HepG2 (cell line): Measurements from ENCODE around the gene NUDT13. TPM values are rescaled to one million over a fixed set of nuclear protein-coding genes. Genes with fewer than 3 reads are reported as not detected.

Experiments used
- ATAC-seq: fragments of 200-7000 bp; cut with Tn5 transposase; 3 replicates; pipeline ENCODE4 v1.9.1; 2020; ENCODE audit warnings: mild to moderate bottlenecking, moderate library complexity
- BruUV-seq: library from RNA; stranded (reverse); fragments of 400-500 nt; replicated peaks from 2 replicates; lab custom pipeline; 2021; lab: Mats Ljungman, UMichigan
- CTCF ChIA-PET: fragments of 300-600 bp; formaldehyde crosslinking; extraction: SDS; loops from one replicate; lab custom pipeline; 2021; ENCODE audit warnings: low total read pairs, inconsistent platforms, low intra/inter-chr PET ratio; lab: Yijun Ruan, JAX
- POLR2A ChIA-PET: fragments of 350-600 bp; sonication (Branson Sonifier 250); formaldehyde crosslinking; loops from one replicate; lab custom pipeline; 2020; ENCODE audit warnings: antibody characterized with exemption, inconsistent platforms; lab: Yijun Ruan, JAX
- DNase-seq: peaks from one replicate; pipeline ENCODE4 v3.0.0-alpha.2; 2015; ENCODE audit warnings: low spot score
- FAIRE-seq: peaks from 3 replicates; lab custom pipeline; 2011; peaks lifted over from hg19 to GRCh38; lab: Jason Lieb, UNC
- H2AFZ ChIP-seq: one replicate; pipeline ENCODE4 v1.6.1; 2011; ENCODE audit warnings: low read length, inconsistent platforms
- H3K27ac ChIP-seq: fragments of 300-600 bp; 3 replicates; pipeline ENCODE4 v1.8.0; 2011; ENCODE audit warnings: mixed run types, mild to moderate bottlenecking, mixed read lengths, low read length, inconsistent platforms; ENCODE audit not compliant: insufficient read depth; ENCODE audit errors: extremely low read length
- H3K27me3 ChIP-seq, 2 experiments: fragments of 200-600 bp in 1 of 2; 2 replicates in 1 of 2; 3 replicates in 1 of 2; pipeline versions ENCODE4 v1.6.0 to v1.8.0; 2011; ENCODE audit warnings: low read length in 2 of 2, mild to moderate bottlenecking in 2 of 2, moderate library complexity in 2 of 2, inconsistent platforms in 1 of 2; ENCODE audit not compliant: insufficient read depth in 2 of 2, control insufficient read depth in 1 of 2
- H3K36me3 ChIP-seq, 2 experiments: fragments of 200-600 bp in 1 of 2; replicated peaks in 1 of 2; 2 replicates in 1 of 2; 3 replicates in 1 of 2; pipeline versions ENCODE4 v1.5.1 to v1.8.0; 2011; ENCODE audit warnings: low read length in 2 of 2, inconsistent platforms in 1 of 2; ENCODE audit not compliant: insufficient read depth in 2 of 2, control insufficient read depth in 1 of 2
- H3K4me1 ChIP-seq: 2 replicates; pipeline ENCODE4 v1.5.1; 2012; ENCODE audit warnings: low read length, inconsistent platforms; ENCODE audit not compliant: insufficient read depth
- H3K4me2 ChIP-seq: 2 replicates; pipeline ENCODE4 v1.6.0; 2011; ENCODE audit warnings: low read depth, low read length, inconsistent platforms
- H3K4me3 ChIP-seq, 3 experiments: fragments of 200-600 bp in 1 of 3; sonication (generic), shearing (Covaris generic) in 1 of 3; replicated peaks in 1 of 3; 2 replicates each; pipeline ENCODE4 v1.5.1; 2011 to 2016; ENCODE audit warnings: low read length in 3 of 3, inconsistent platforms in 2 of 3, low read depth in 2 of 3, mild to moderate bottlenecking in 2 of 3, control low read depth in 1 of 3, mixed read lengths in 1 of 3; ENCODE audit not compliant: insufficient read depth in 1 of 3
- H3K79me2 ChIP-seq: one replicate; pipeline ENCODE4 v1.6.1; 2011; ENCODE audit warnings: low read length, inconsistent platforms; ENCODE audit not compliant: insufficient read depth
- H3K9ac ChIP-seq: 2 replicates; pipeline ENCODE4 v1.6.0; 2011; ENCODE audit warnings: mild to moderate bottlenecking, low read depth, low read length, inconsistent platforms; ENCODE audit not compliant: insufficient read depth
- H3K9me3 ChIP-seq: 2 replicates; pipeline ENCODE4 v1.5.1; 2012; ENCODE audit warnings: mild to moderate bottlenecking, low read length
- H4K20me1 ChIP-seq: 2 replicates; pipeline ENCODE4 v1.6.0; 2011; ENCODE audit warnings: inconsistent platforms, mild to moderate bottlenecking, low read length, moderate library complexity; ENCODE audit not compliant: insufficient read depth
- TFDP1 ChIP-seq: IDR thresholded peaks from 2 replicates; pipeline ENCODE4 v1.6.1; 2016; ENCODE audit warnings: missing compliant biosample characterization, missing genetic modification reagents, borderline replicate concordance
- ZNF121 ChIP-seq: sonication (generic); formaldehyde crosslinking; IDR thresholded peaks from 2 replicates; pipeline ENCODE4 v1.5.0; 2020; ENCODE audit warnings: mild to moderate bottlenecking, missing genetic modification reagents
- ZNF770 ChIP-seq: sonication (generic); formaldehyde crosslinking; IDR thresholded peaks from 2 replicates; pipeline ENCODE4 v1.5.0; 2020; ENCODE audit warnings: mild to moderate bottlenecking, missing genetic modification reagents
- WGBS: methylation state at CpG from one replicate; pipeline ENCODE4 v1.1.6; 2017; ENCODE audit warnings: low lambda C conversion rate; 5-methylcytosine and 5-hydroxymethylcytosine counted together
- in situ Hi-C: cut with HindIII; loops from 2 replicates; pipeline ENCODE4 v1.10.0; 2017; ENCODE audit warnings: low pct_unique_long_range_greater_than_20kb; ENCODE audit not compliant: extremely low pct_ligation_motif_present
- intact Hi-C: fragments of 100-400 bp; cut with micrococcal nuclease; formaldehyde crosslinking; loops from one replicate; pipeline ENCODE4 v1.10.0; 2022; ENCODE audit not compliant: unreplicated experiment
- polyA plus RNA-seq, 8 experiments: library from polyadenylated mRNA; depleted of rRNA in 3 of 8; stranded (reverse) in 7 of 8; unstranded in 1 of 8; fragments of >200 nt; fragmentation: Illumina TruSeq in 4 of 8; extraction: Trizol in 4 of 8; gene quantifications; 2 replicates each; pipeline versions ENCODE4 v1.2.1 to v1.2.3, GENCODE V29; 2011 to 2016; ENCODE audit warnings: low read depth in 4 of 8, missing spikeins in 1 of 8, mixed read lengths in 1 of 8; ENCODE audit not compliant: insufficient read depth in 1 of 8
- total RNA-seq, 5 experiments: library from RNA; depleted of rRNA; stranded (reverse); fragments of >200 nt; fragmentation: Illumina TruSeq; extraction: Trizol; gene quantifications; 2 replicates each; pipeline ENCODE4 v1.2.3, GENCODE V29; 2016; ENCODE audit warnings: low read depth in 1 of 5

Gene NUDT13
- total and polyA plus RNA-seq, 2 of the 13 experiments (the other 11 are each of a cell fraction or from before 2014, with no cell fraction given) = 4.2 to 6.5 TPM

- Histone ChIP-seq H4K20me1 (peaks cover 58% of the 10 kb centered on the region), H3K36me3 (peaks cover 5 to 51% of the 10 kb centered on the region in 2 experiments; a peak in 3 of 5 replicates), H2AFZ (no peak overlapping the region), H3K4me3 (no peak overlapping the region), H3K9me3 (no peaks in the 10 kb centered on the region), H3K9ac (no peak overlapping the region), H3K27ac (no peak overlapping the region), H3K4me1 (no peaks in the 10 kb centered on the region), H3K4me2 (no peak overlapping the region), H3K27me3 (no peaks in the 10 kb centered on the region), H3K79me2 (peaks cover 55% of the 10 kb centered on the region)
- no TSS peak for BruUV-seq
- WGBS = 91% methylated on average over 3 of the region's 3 CpGs
- in situ Hi-C loops (no loop called here), intact Hi-C loops (no loop called here)
- TF ChIP-seq TFDP1 (CRISPR knock-in tag) (no peak), ZNF121 (CRISPR knock-in tag) (peak; percentile 66), ZNF770 (CRISPR knock-in tag) (0 out of 2 replicates have a peak, but pooled peaks have one; percentile 30)
- ChIA-PET POLR2A (no interaction called here), CTCF (no interaction called here)
- no peak for ATAC-seq
- no peak for FAIRE-seq
- DNase-seq = no peak
Measured at GRCh38 chr10:73075829-73076228, 34.4 kb upstream of the NUDT13 start.
